ENCODE data around the gene ZFR2. TPM values are rescaled to one million over a fixed set of nuclear protein-coding genes. Genes with fewer than 3 reads are reported as not detected.
"Not testable (repeated sequence)": the region's sequence is repeated elsewhere in the genome, so short reads cannot be mapped to it uniquely, and the experiment has no call there.

The ZFR2 gene
- not detected in 2 replicates for total RNA-seq (2014; rRNA removed; shearing (Covaris generic))
- polyA plus RNA-seq (2015; cell fraction: cytosol; rRNA removed) = not detected in 2 replicates
- polyA plus RNA-seq (2015; cell fraction: nucleus; rRNA removed) = not detected in 2 replicates

GRCh38 chr19:3868770-3869456 is at the start of gene ZFR2:
Gene ZFR2 (minus strand): TSS chr19:3869038. CDS start chr19:3869017, 21 bp downstream.
- DNase-seq (ENCODE audit: low read depth) = no peak

- DNase-seq (ENCODE audit: low read depth) = no peak
Observed at GRCh38 chr19:3916033-3916432, 47.2 kb upstream of the ZFR2 start.

GRCh38 chr19:3914199-3914598 is 45.4 kb upstream of the ZFR2 start:
- DNase-seq (ENCODE audit: low read depth) = no peak

- DNase-seq (ENCODE audit: low read depth) = no peak
Observed at GRCh38 chr19:3910105-3910504, 41.3 kb upstream of the ZFR2 start.

GRCh38 chr19:3908266-3909054 is 39.6 kb upstream of the ZFR2 start:
- DNase-seq (ENCODE audit: low read depth) = no peak

- DNase-seq (ENCODE audit: low read depth) = no peak
Observed at GRCh38 chr19:3907626-3908265, 38.9 kb upstream of the ZFR2 start.

GRCh38 chr19:3904233-3904632 is 35.4 kb upstream of the ZFR2 start:
- no peak for DNase-seq (ENCODE audit: low read depth)

GRCh38 chr19:3902317-3902973 is 33.6 kb upstream of the ZFR2 start:
- no peak for DNase-seq (ENCODE audit: low read depth)

- no peak for DNase-seq (ENCODE audit: low read depth)
Observed at GRCh38 chr19:3899531-3900294, 30.9 kb upstream of the ZFR2 start.

GRCh38 chr19:3898426-3898825 is 29.6 kb upstream of the ZFR2 start:
- no peak for DNase-seq (ENCODE audit: low read depth)

- no peak for DNase-seq (ENCODE audit: low read depth)
Observed at GRCh38 chr19:3897936-3898335, 29.1 kb upstream of the ZFR2 start.

GRCh38 chr19:3895788-3896187 is 26.9 kb upstream of the ZFR2 start:
- DNase-seq (ENCODE audit: low read depth) = no peak

GRCh38 chr19:3894959-3895358 is 26.1 kb upstream of the ZFR2 start:
- not testable (repeated sequence) for DNase-seq (ENCODE audit: low read depth)

- no peak for DNase-seq (ENCODE audit: low read depth)
Observed at GRCh38 chr19:3893509-3894179, 24.8 kb upstream of the ZFR2 start.

- DNase-seq (ENCODE audit: low read depth) = no peak
Observed at GRCh38 chr19:3890591-3890990, 21.8 kb upstream of the ZFR2 start.

GRCh38 chr19:3882041-3882384 is 13.2 kb upstream of the ZFR2 start:
- no peak for DNase-seq (ENCODE audit: low read depth)

GRCh38 chr19:3881272-3882040 is 12.6 kb upstream of the ZFR2 start:
- no peak for DNase-seq (ENCODE audit: low read depth)

GRCh38 chr19:3880471-3881271 is 11.8 kb upstream of the ZFR2 start, which contains the start of gene ATCAY:
Gene ATCAY (plus strand): TSS chr19:3880685. CDS start chr19:3885768, 5,083 bp downstream.
- no peak for DNase-seq (ENCODE audit: low read depth)

- DNase-seq (ENCODE audit: low read depth) = no peak
Observed at GRCh38 chr19:3879656-3880055, 10.8 kb upstream of the ZFR2 start.
